ENCODE measurements around the gene MEIOC. TPM values are rescaled to one million over a fixed set of nuclear protein-coding genes. Genes with fewer than 3 reads are reported as not detected.

MEIOC gene
- polyA plus RNA-seq, 1 experiment, result 0.21 TPM

DNA sequence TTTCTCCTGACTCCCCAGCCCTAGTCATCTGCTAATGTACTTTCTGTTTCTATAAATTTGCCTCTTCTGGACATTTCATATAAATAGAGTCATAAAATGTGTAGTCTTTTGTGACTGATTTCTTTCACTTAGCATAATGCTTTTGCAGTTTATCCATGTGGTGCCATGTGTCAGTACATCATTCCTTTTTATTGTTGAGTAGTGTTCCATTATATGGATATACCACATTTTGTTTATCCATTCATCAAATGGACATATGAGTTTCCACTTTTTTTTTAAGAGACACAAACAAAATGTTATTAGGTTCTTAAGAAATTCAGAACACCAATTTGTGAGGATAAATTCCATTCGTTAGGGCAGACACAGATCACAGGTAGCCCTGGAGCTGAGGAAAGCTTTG lies 63.2 kb downstream of the MEIOC start:
- TF ChIP-seq, protein P1, sequence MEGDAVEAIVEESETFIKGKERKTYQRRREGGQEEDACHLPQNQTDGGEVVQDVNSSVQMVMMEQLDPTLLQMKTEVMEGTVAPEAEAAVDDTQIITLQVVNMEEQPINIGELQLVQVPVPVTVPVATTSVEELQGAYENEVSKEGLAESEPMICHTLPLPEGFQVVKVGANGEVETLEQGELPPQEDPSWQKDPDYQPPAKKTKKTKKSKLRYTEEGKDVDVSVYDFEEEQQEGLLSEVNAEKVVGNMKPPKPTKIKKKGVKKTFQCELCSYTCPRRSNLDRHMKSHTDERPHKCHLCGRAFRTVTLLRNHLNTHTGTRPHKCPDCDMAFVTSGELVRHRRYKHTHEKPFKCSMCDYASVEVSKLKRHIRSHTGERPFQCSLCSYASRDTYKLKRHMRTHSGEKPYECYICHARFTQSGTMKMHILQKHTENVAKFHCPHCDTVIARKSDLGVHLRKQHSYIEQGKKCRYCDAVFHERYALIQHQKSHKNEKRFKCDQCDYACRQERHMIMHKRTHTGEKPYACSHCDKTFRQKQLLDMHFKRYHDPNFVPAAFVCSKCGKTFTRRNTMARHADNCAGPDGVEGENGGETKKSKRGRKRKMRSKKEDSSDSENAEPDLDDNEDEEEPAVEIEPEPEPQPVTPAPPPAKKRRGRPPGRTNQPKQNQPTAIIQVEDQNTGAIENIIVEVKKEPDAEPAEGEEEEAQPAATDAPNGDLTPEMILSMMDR (IDR thresholded peaks at IDR 0.05; ENCODE audit: low read depth, low read length), result no peak
- CTCF ChIA-PET, result interaction anchor here (0.7 kb wide), 1 partner anchor 10 kb away, joined by 3 read pairs; no protein-coding TSS in a partner anchor
- POLR2A ChIA-PET, result no interaction called here
- Histone ChIP-seq H3K4me3 (ENCODE audit: low read depth, low read length) (no peak overlapping the region), H3K27me3 (ENCODE audit: control insufficient read depth, insufficient read depth, low read length) (no peaks in the 10 kb centered on the region), H3K27ac (ENCODE audit: low read depth, low read length) (no peak overlapping the region), H3K9me3 (ENCODE audit: control insufficient read depth, insufficient read depth, low read length) (no peaks in the 10 kb centered on the region)
- DNase-seq (ENCODE audit: low read depth, low spot score), result no peak

DNA sequence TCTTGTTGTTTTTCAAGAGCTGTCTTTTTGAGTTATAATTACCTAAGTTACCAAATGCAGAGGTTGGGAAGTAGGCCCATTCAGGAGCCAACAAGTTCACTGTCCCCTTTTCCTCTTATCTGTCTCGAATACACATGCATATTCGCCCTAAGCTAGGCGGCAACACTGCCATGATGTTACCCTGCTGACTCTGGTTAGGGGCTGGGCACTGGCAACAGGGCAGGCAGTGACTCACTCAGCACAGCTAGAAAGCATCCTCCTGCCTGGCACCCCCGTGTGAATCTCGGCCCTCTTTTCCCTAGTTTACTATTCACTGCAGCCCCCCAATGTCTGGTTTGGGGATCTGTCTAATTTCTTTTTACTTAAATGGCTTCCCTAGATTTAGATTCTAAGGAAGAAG lies 66.0 kb downstream of the MEIOC start:
- CTCF ChIA-PET, result interaction anchor here (1.0 kb wide), 1 partner anchor 13 kb away, joined by 3 read pairs; no protein-coding TSS in a partner anchor
- POLR2A ChIA-PET, result no interaction called here

More for the DNA sequence above, 66.0 kb downstream of the MEIOC start:
- H3K4me3 ChIP-seq (ENCODE audit: low read depth, low read length), result no peak overlapping the region
- no peaks in the 10 kb centered on the region for H3K27me3 ChIP-seq (ENCODE audit: control insufficient read depth, insufficient read depth, low read length)
- DNase-seq (ENCODE audit: low read depth, low spot score), result no peak
- TF ChIP-seq, protein P1 (IDR thresholded peaks at IDR 0.05; ENCODE audit: low read depth, low read length), result no peak
- H3K27ac ChIP-seq (ENCODE audit: low read depth, low read length), result no peak overlapping the region
- no peaks in the 10 kb centered on the region for H3K9me3 ChIP-seq (ENCODE audit: control insufficient read depth, insufficient read depth, low read length)

Small RNA genes within 50 kb of the gene (small RNA-seq; reads per million reads assigned to genes)
- not detected for gene RN7SL819P (ENCODE audit: insufficient read length, low read depth)
- not detected for gene SMCO4P1 (ENCODE audit: insufficient read length, low read depth)

Other genes with a start within 250 kb of the MEIOC start
- 16.3 and 16.4 TPM in 2 replicates for gene GPATCH8, start 153.1 kb upstream of the MEIOC start, polyA plus RNA-seq (2011; rRNA removed)
- gene FZD2, start 99.0 kb upstream of the MEIOC start, polyA plus RNA-seq (2011; rRNA removed), result 49.4 and 73.4 TPM in 2 replicates
- 13.4 and 18.0 TPM in 2 replicates for gene CCDC43, start 33.3 kb downstream of the MEIOC start, polyA plus RNA-seq (2011; rRNA removed)
- gene DBF4B, start 52.2 kb downstream of the MEIOC start, polyA plus RNA-seq (2011; rRNA removed), result 2.6 and 3.0 TPM in 2 replicates
- 0.29 and 0.37 TPM in 2 replicates for gene ADAM11, start 102.5 kb downstream of the MEIOC start, polyA plus RNA-seq (2011; rRNA removed)
- 20.6 and 22.1 TPM in 2 replicates for gene GJC1, start 173.8 kb downstream of the MEIOC start, polyA plus RNA-seq (2011; rRNA removed)
- gene HIGD1B, start 191.4 kb downstream of the MEIOC start, polyA plus RNA-seq (2011; rRNA removed), result not detected in 2 replicates
- 123 and 147 TPM in 2 replicates for gene EFTUD2, start 243.0 kb downstream of the MEIOC start, polyA plus RNA-seq (2011; rRNA removed)

Data from AG04450 (cell line).